ENCODE measurements around the gene LLGL2. TPM values are rescaled to one million over a fixed set of nuclear protein-coding genes. Genes with fewer than 3 reads are reported as not detected.
"Not testable (repeated sequence)": the region's sequence is repeated elsewhere in the genome, so short reads cannot be mapped to it uniquely, and the experiment has no call there.

Gene LLGL2
- total RNA-seq, 1 donor from 2014 or later: 3.3 TPM

DNA sequence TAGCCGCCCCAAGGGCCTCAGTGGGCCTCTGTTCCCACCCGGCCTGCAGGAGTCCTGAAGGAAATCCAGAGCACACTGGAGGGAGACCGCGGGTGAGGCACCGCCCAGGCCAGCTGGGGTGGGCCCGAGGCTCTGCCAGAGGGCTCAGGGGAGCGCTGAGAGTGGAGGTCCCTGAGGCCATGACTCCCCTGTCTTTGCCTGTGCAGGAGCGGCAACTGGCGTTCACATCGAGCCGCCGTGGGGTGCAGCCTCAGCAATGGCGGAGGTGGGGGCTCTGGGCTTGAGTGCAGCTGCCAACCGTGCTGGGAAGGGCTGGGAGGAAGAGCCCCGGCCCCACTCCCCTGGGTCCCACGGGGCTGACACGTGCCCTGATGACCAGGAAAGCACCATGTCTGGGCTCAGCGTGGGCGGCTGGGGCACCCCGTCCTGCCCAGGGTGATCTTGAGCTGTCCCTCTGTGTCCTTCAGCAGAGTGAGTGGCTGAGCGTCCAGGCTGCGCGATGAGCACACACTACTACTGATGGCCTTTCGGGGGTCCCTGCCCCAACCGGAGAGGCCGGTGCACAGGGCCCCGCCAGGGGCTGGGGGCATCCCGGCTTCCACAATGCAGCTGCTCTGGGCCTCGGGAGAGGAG lies 49.0 kb downstream of the LLGL2 start:
- no peaks in the 10 kb centered on the region for H3K36me3 Mint-ChIP-seq (ENCODE audit: unreplicated experiment)
- no peak overlapping the region for H3K4me3 Mint-ChIP-seq (ENCODE audit: unreplicated experiment)
- no peaks in the 10 kb centered on the region for H3K27me3 Mint-ChIP-seq (ENCODE audit: unreplicated experiment)

DNA sequence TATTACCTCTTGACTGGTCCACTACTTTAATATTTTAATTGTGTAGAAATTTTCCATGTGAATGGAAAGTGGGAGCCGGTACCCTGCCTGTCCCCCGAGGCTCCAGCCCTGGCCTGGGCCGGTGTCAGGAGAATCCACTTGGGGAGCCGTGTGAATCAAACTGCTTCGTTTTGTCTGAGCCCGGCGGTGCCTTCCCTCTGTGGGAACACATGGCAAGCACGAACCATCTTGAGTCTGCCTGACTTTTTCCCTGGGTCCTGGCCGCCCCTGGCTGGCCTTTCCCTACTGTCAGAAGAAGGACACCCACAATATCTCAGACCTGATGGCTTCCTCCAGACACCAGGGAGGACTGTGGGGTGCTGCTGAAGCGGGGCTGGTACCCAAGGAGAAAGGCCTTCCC lies 49.7 kb downstream of the LLGL2 start:
- Mint-ChIP-seq H3K4me1 (ENCODE audit: unreplicated experiment) (no peaks in the 10 kb centered on the region), H3K4me3 (ENCODE audit: unreplicated experiment) (no peak overlapping the region), H3K36me3 (ENCODE audit: unreplicated experiment) (no peaks in the 10 kb centered on the region), H3K27ac (ENCODE audit: unreplicated experiment) (no peak overlapping the region), H3K27me3 (ENCODE audit: unreplicated experiment) (no peaks in the 10 kb centered on the region), H3K9me3 (ENCODE audit: unreplicated experiment) (no peaks in the 10 kb centered on the region)
- DNase-seq (ENCODE audit: extremely low spot score, unreplicated experiment): no peak
- TF ChIP-seq CTCF (IDR thresholded peaks at IDR 0.05): no peak

More for the DNA sequence above, 49.0 kb downstream of the LLGL2 start:
- no peak for TF ChIP-seq CTCF (IDR thresholded peaks at IDR 0.05)
- no peaks in the 10 kb centered on the region for H3K9me3 Mint-ChIP-seq (ENCODE audit: unreplicated experiment)
- H3K4me1 Mint-ChIP-seq (ENCODE audit: unreplicated experiment): no peaks in the 10 kb centered on the region
- no peak overlapping the region for H3K27ac Mint-ChIP-seq (ENCODE audit: unreplicated experiment)
- no peak for DNase-seq (ENCODE audit: extremely low spot score, unreplicated experiment)

- Mint-ChIP-seq H3K4me1 (ENCODE audit: unreplicated experiment) (no peaks in the 10 kb centered on the region), H3K9me3 (ENCODE audit: unreplicated experiment) (no peaks in the 10 kb centered on the region), H3K36me3 (ENCODE audit: unreplicated experiment) (no peaks in the 10 kb centered on the region), H3K4me3 (ENCODE audit: unreplicated experiment) (no peak overlapping the region), H3K27me3 (ENCODE audit: unreplicated experiment) (no peaks in the 10 kb centered on the region), H3K27ac (ENCODE audit: unreplicated experiment) (no peak overlapping the region)
- no peak for DNase-seq (ENCODE audit: extremely low spot score, unreplicated experiment)
- TF ChIP-seq CTCF (IDR thresholded peaks at IDR 0.05): no peak
These were observed 50.2 kb downstream of the LLGL2 start for GRCh38 chr17:75575728-75576127.

GRCh38 chr17:75576661-75577060 lies 51.2 kb downstream of the LLGL2 start:
- no peaks in the 10 kb centered on the region for H3K4me1 Mint-ChIP-seq (ENCODE audit: unreplicated experiment)
- H3K9me3 Mint-ChIP-seq (ENCODE audit: unreplicated experiment): no peaks in the 10 kb centered on the region

GRCh38 chr17:75581121-75581725 lies 55.7 kb downstream of the LLGL2 start:
- H3K27me3 Mint-ChIP-seq (ENCODE audit: unreplicated experiment); DNase-seq (ENCODE audit: extremely low spot score, unreplicated experiment); H3K4me1 Mint-ChIP-seq (ENCODE audit: unreplicated experiment); H3K9me3 Mint-ChIP-seq (ENCODE audit: unreplicated experiment); H3K36me3 Mint-ChIP-seq (ENCODE audit: unreplicated experiment); H3K27ac Mint-ChIP-seq (ENCODE audit: unreplicated experiment); H3K4me3 Mint-ChIP-seq (ENCODE audit: unreplicated experiment): not testable (repeated sequence)

More at GRCh38 chr17:75576661-75577060, 51.2 kb downstream of the LLGL2 start:
- DNase-seq (ENCODE audit: extremely low spot score, unreplicated experiment): no peak
- H3K4me3 Mint-ChIP-seq (ENCODE audit: unreplicated experiment): no peak overlapping the region
- TF ChIP-seq CTCF (IDR thresholded peaks at IDR 0.05): no peak
- H3K27me3 Mint-ChIP-seq (ENCODE audit: unreplicated experiment): no peaks in the 10 kb centered on the region
- H3K36me3 Mint-ChIP-seq (ENCODE audit: unreplicated experiment): no peaks in the 10 kb centered on the region
- H3K27ac Mint-ChIP-seq (ENCODE audit: unreplicated experiment): no peak overlapping the region

GRCh38 chr17:75583197-75583596 lies 57.7 kb downstream of the LLGL2 start:
- H3K9me3 Mint-ChIP-seq (ENCODE audit: unreplicated experiment); H3K27ac Mint-ChIP-seq (ENCODE audit: unreplicated experiment): not testable (repeated sequence)

More at GRCh38 chr17:75583197-75583596, 57.7 kb downstream of the LLGL2 start:
- H3K4me1 Mint-ChIP-seq (ENCODE audit: unreplicated experiment); H3K36me3 Mint-ChIP-seq (ENCODE audit: unreplicated experiment); H3K4me3 Mint-ChIP-seq (ENCODE audit: unreplicated experiment); DNase-seq (ENCODE audit: extremely low spot score, unreplicated experiment); H3K27me3 Mint-ChIP-seq (ENCODE audit: unreplicated experiment): not testable (repeated sequence)
